GM19025 (cell line): ENCODE data around the gene NXPE3.

Experiments used
- ATAC-seq: cut with Tn5 transposase; IDR thresholded peaks from one replicate; pipeline ENCODE4 v1.9.1; 2021; ENCODE audit warnings: mild to moderate bottlenecking, low read depth, moderate library complexity; ENCODE audit not compliant: unreplicated experiment

Gene NXPE3

GRCh38 chr3:101827211-101828174 is 48.5 kb downstream of the NXPE3 start:
- ATAC-seq: peak; percentile 79

- ATAC-seq: no peak
Measured at GRCh38 chr3:101828276-101828675, 49.3 kb downstream of the NXPE3 start.

- peak; percentile 35 for ATAC-seq
Measured at GRCh38 chr3:101828691-101829436, 49.9 kb downstream of the NXPE3 start.

- ATAC-seq: no peak
Measured at GRCh38 chr3:101829437-101829830, 50.4 kb downstream of the NXPE3 start.

GRCh38 chr3:101829874-101830273 is 50.9 kb downstream of the NXPE3 start:
- no peak for ATAC-seq

GRCh38 chr3:101833446-101833974 is 54.5 kb downstream of the NXPE3 start:
- no peak for ATAC-seq

GRCh38 chr3:101835676-101836075 is 56.7 kb downstream of the NXPE3 start:
- no peak for ATAC-seq

GRCh38 chr3:101836160-101836559 is 57.1 kb downstream of the NXPE3 start:
- no peak for ATAC-seq

GRCh38 chr3:101836652-101837598 is 57.9 kb downstream of the NXPE3 start:
- no peak for ATAC-seq

GRCh38 chr3:101838691-101839090 is 59.7 kb downstream of the NXPE3 start:
- ATAC-seq: no peak

- ATAC-seq: no peak
Measured at GRCh38 chr3:101840066-101840465, 61.1 kb downstream of the NXPE3 start.

- ATAC-seq: no peak
Measured at GRCh38 chr3:101842245-101842934, 63.4 kb downstream of the NXPE3 start.

- ATAC-seq: no peak
Measured at GRCh38 chr3:101842935-101843330, 63.9 kb downstream of the NXPE3 start.

- no peak for ATAC-seq
Measured at GRCh38 chr3:101845425-101845824, 66.4 kb downstream of the NXPE3 start.

GRCh38 chr3:101846709-101847108 is 67.7 kb downstream of the NXPE3 start:
- ATAC-seq: no peak

- no peak for ATAC-seq
Measured at GRCh38 chr3:101847328-101847727, 68.3 kb downstream of the NXPE3 start.

GRCh38 chr3:101848326-101848725 is 69.3 kb downstream of the NXPE3 start:
- ATAC-seq: no peak

- ATAC-seq: peak; percentile 76
Measured at GRCh38 chr3:101848754-101849713, 70.0 kb downstream of the NXPE3 start, which contains the start of gene NFKBIZ. Gene NFKBIZ (plus strand): TSS chr3:101849514. CDS start chr3:101849629, 115 bp downstream.
